Measurements from ENCODE around the gene CASZ1.

The CASZ1 gene

GRCh38 chr1:10796029-10796944 lies at the start of gene CASZ1:
Gene CASZ1, minus strand, starts transcription at chr1:10796646. Its CDS starts 102,757 bp downstream, at chr1:10693889.
- Histone ChIP-seq H3K9me3 (ENCODE audit: low read length) (no peaks in the 10 kb centered on the region), H3K4me3 (ENCODE audit: low read length) (peak within 1 kb of the TSS; percentile 53), H3K4me1 (ENCODE audit: insufficient read depth, low read length) (peaks cover 36% of the 10 kb centered on the region), H3K36me3 (ENCODE audit: insufficient read depth, low read length) (no peaks in the 10 kb centered on the region), H3K27me3 (ENCODE audit: insufficient read depth, low read length) (peaks cover 66% of the 10 kb centered on the region), H2AFZ (ENCODE audit: low read depth, low read length) (peak within 1 kb of the TSS; percentile 94)

- no peaks in the 10 kb centered on the region for H3K27me3 ChIP-seq (ENCODE audit: insufficient read depth, low read length)
- H3K4me3 ChIP-seq (ENCODE audit: low read length) = no peak overlapping the region
- no peaks in the 10 kb centered on the region for H3K36me3 ChIP-seq (ENCODE audit: insufficient read depth, low read length)
- H3K9me3 ChIP-seq (ENCODE audit: low read length) = no peaks in the 10 kb centered on the region
- no peak overlapping the region for H2AFZ ChIP-seq (ENCODE audit: low read depth, low read length)
- no peaks in the 10 kb centered on the region for H3K4me1 ChIP-seq (ENCODE audit: insufficient read depth, low read length)
Measured at GRCh38 chr1:10843697-10844096, 47.3 kb upstream of the CASZ1 start.

- no peaks in the 10 kb centered on the region for H3K9me3 ChIP-seq (ENCODE audit: low read length)
- no peaks in the 10 kb centered on the region for H3K36me3 ChIP-seq (ENCODE audit: insufficient read depth, low read length)
- H3K4me3 ChIP-seq (ENCODE audit: low read length) = no peak overlapping the region
- H3K4me1 ChIP-seq (ENCODE audit: insufficient read depth, low read length) = no peaks in the 10 kb centered on the region
- H2AFZ ChIP-seq (ENCODE audit: low read depth, low read length) = no peak overlapping the region
- H3K27me3 ChIP-seq (ENCODE audit: insufficient read depth, low read length) = no peaks in the 10 kb centered on the region
Measured at GRCh38 chr1:10841118-10841517, 44.7 kb upstream of the CASZ1 start.

- Histone ChIP-seq H3K9me3 (ENCODE audit: low read length) (no peaks in the 10 kb centered on the region), H2AFZ (ENCODE audit: low read depth, low read length) (no peak overlapping the region), H3K36me3 (ENCODE audit: insufficient read depth, low read length) (no peaks in the 10 kb centered on the region), H3K27me3 (ENCODE audit: insufficient read depth, low read length) (no peaks in the 10 kb centered on the region), H3K4me3 (ENCODE audit: low read length) (no peak overlapping the region), H3K4me1 (ENCODE audit: insufficient read depth, low read length) (peaks cover 13% of the 10 kb centered on the region)
Measured at GRCh38 chr1:10839188-10839770, 42.8 kb upstream of the CASZ1 start.

GRCh38 chr1:10838541-10838940 lies 42.1 kb upstream of the CASZ1 start:
- Histone ChIP-seq H3K4me1 (ENCODE audit: insufficient read depth, low read length) (peaks cover 13% of the 10 kb centered on the region), H3K9me3 (ENCODE audit: low read length) (no peaks in the 10 kb centered on the region), H2AFZ (ENCODE audit: low read depth, low read length) (no peak overlapping the region), H3K27me3 (ENCODE audit: insufficient read depth, low read length) (no peaks in the 10 kb centered on the region), H3K36me3 (ENCODE audit: insufficient read depth, low read length) (no peaks in the 10 kb centered on the region), H3K4me3 (ENCODE audit: low read length) (no peak overlapping the region)

GRCh38 chr1:10836726-10837125 lies 40.3 kb upstream of the CASZ1 start:
- no peaks in the 10 kb centered on the region for H3K36me3 ChIP-seq (ENCODE audit: insufficient read depth, low read length)
- H3K27me3 ChIP-seq (ENCODE audit: insufficient read depth, low read length) = no peaks in the 10 kb centered on the region
- H3K4me1 ChIP-seq (ENCODE audit: insufficient read depth, low read length) = peaks cover 13% of the 10 kb centered on the region
- H3K4me3 ChIP-seq (ENCODE audit: low read length) = no peak overlapping the region
- no peak overlapping the region for H2AFZ ChIP-seq (ENCODE audit: low read depth, low read length)
- no peaks in the 10 kb centered on the region for H3K9me3 ChIP-seq (ENCODE audit: low read length)

DNA sequence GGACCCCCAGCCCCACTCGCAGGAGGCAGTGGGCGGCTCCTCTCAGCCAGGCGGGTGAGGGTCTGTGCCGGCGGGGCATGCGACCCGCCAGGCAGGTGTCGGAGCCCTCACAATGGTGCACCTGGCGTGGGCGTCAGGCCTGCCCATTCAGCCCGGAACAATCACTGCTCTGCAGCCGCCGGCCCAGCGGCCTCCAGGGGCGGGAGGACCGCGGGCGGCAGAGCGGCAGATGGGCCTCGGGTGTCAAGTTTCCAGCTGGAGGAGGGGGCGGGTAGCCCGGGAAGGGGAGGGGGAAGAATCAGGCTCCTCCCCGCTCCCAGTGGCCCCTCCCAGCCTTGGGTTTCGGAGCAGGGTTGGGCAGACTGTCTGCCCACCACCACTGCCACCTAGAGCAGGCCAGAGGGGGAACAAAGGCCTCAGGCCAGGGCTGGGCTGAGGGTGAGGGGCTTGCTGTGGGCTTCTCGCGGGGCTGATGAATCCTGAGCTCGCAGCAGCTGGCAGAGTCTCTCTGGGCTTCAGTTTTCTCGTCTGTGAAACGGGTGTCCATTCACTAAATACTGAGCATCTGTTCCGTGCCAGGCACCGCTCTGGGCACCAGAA lies 39.5 kb upstream of the CASZ1 start:
- Histone ChIP-seq H3K4me1 (ENCODE audit: insufficient read depth, low read length) (peaks cover 13% of the 10 kb centered on the region), H2AFZ (ENCODE audit: low read depth, low read length) (no peak overlapping the region), H3K27me3 (ENCODE audit: insufficient read depth, low read length) (no peaks in the 10 kb centered on the region), H3K4me3 (ENCODE audit: low read length) (no peak overlapping the region), H3K9me3 (ENCODE audit: low read length) (no peaks in the 10 kb centered on the region), H3K36me3 (ENCODE audit: insufficient read depth, low read length) (no peaks in the 10 kb centered on the region)

- peaks cover 13% of the 10 kb centered on the region for H3K4me1 ChIP-seq (ENCODE audit: insufficient read depth, low read length)
- H3K36me3 ChIP-seq (ENCODE audit: insufficient read depth, low read length) = no peaks in the 10 kb centered on the region
- H3K4me3 ChIP-seq (ENCODE audit: low read length) = no peak overlapping the region
- no peaks in the 10 kb centered on the region for H3K27me3 ChIP-seq (ENCODE audit: insufficient read depth, low read length)
- H2AFZ ChIP-seq (ENCODE audit: low read depth, low read length) = no peak overlapping the region
- no peaks in the 10 kb centered on the region for H3K9me3 ChIP-seq (ENCODE audit: low read length)
Measured at GRCh38 chr1:10835421-10835820, 39.0 kb upstream of the CASZ1 start.

GRCh38 chr1:10834770-10835412 lies 38.4 kb upstream of the CASZ1 start:
- H3K27me3 ChIP-seq (ENCODE audit: insufficient read depth, low read length) = no peaks in the 10 kb centered on the region
- no peaks in the 10 kb centered on the region for H3K9me3 ChIP-seq (ENCODE audit: low read length)
- H3K4me3 ChIP-seq (ENCODE audit: low read length) = no peak overlapping the region
- peaks cover 13% of the 10 kb centered on the region for H3K4me1 ChIP-seq (ENCODE audit: insufficient read depth, low read length)
- no peak overlapping the region for H2AFZ ChIP-seq (ENCODE audit: low read depth, low read length)
- H3K36me3 ChIP-seq (ENCODE audit: insufficient read depth, low read length) = no peaks in the 10 kb centered on the region

GRCh38 chr1:10833630-10834557 lies 37.4 kb upstream of the CASZ1 start:
- peaks cover 13% of the 10 kb centered on the region for H3K4me1 ChIP-seq (ENCODE audit: insufficient read depth, low read length)
- no peak overlapping the region for H3K4me3 ChIP-seq (ENCODE audit: low read length)
- H3K27me3 ChIP-seq (ENCODE audit: insufficient read depth, low read length) = peaks cover 7% of the 10 kb centered on the region
- H3K36me3 ChIP-seq (ENCODE audit: insufficient read depth, low read length) = no peaks in the 10 kb centered on the region
- H2AFZ ChIP-seq (ENCODE audit: low read depth, low read length) = no peak overlapping the region
- H3K9me3 ChIP-seq (ENCODE audit: low read length) = no peaks in the 10 kb centered on the region

DNA sequence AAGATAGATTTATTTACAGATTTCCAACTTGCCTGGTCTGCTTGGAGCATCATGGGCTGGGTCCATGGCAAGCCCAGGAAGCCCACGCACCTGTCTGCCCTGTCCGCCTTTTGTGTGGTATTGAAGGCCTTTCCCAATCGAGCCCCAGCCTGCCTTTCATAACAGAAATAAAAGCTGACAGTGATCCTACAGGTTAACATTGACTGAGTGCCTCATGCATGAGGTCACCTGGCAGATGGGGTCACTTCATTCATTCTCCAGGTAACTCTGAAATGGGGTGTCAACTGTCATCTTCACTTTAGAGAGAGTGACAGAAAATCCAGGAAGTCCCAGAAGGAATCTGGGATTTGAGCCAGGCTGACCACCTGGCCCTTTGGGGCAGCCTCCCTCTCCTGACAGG lies 36.3 kb upstream of the CASZ1 start:
- H3K4me3 ChIP-seq (ENCODE audit: low read length) = no peak overlapping the region
- no peak overlapping the region for H2AFZ ChIP-seq (ENCODE audit: low read depth, low read length)
- H3K4me1 ChIP-seq (ENCODE audit: insufficient read depth, low read length) = peaks cover 13% of the 10 kb centered on the region
- peaks cover 19% of the 10 kb centered on the region for H3K27me3 ChIP-seq (ENCODE audit: insufficient read depth, low read length)
- H3K36me3 ChIP-seq (ENCODE audit: insufficient read depth, low read length) = no peaks in the 10 kb centered on the region
- H3K9me3 ChIP-seq (ENCODE audit: low read length) = no peaks in the 10 kb centered on the region

DNA sequence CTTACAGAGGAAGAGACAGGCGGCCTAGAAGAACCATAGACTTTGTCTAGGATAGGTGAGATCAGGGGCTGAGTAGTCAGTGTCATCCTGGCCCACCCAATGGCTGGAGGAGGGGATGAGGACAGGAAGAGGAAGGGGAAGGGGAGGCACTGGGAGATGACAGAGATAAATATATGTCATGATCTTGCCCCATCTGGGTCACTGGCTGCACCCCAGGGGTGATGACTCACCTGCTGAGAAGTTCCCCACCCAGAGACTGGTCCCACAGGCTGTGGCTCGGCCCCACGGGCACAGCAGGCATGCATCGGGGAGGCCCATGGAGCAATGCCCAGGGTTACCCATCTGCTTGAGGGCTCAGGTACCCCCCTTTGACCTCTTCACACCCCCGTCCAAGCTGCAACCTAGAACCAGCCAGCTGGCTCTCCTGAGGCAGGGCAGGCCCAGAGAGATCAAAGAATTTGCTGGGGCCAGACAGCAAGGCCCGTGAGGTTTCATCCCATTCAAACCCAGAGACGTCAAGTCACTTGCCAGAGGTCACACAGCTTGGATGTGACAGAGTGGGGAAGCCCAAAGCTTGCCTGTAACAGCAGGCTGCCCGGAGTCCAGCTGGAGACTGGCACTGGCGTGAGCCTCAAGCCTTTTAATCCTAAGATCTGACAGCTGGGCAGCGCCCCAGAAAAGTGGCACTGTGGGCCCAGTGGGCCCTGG lies 34.7 kb upstream of the CASZ1 start:
- no peak overlapping the region for H3K4me3 ChIP-seq (ENCODE audit: low read length)
- H3K4me1 ChIP-seq (ENCODE audit: insufficient read depth, low read length) = peaks cover 13% of the 10 kb centered on the region
- H3K9me3 ChIP-seq (ENCODE audit: low read length) = no peaks in the 10 kb centered on the region
- H2AFZ ChIP-seq (ENCODE audit: low read depth, low read length) = no peak overlapping the region
- H3K27me3 ChIP-seq (ENCODE audit: insufficient read depth, low read length) = peaks cover 25% of the 10 kb centered on the region
- H3K36me3 ChIP-seq (ENCODE audit: insufficient read depth, low read length) = no peaks in the 10 kb centered on the region
